KOPT-K1 (cell line): ENCODE results near the gene INO80.
"Not testable (repeated sequence)": the region's sequence is repeated elsewhere in the genome, so short reads cannot be mapped to it uniquely, and the experiment has no call there.

Experiments
- H3K27ac ChIP-seq: fragments of 200-600 bp; sonication (generic); 2 replicates; pipeline ENCODE4 v1.5.1; 2016; ENCODE audit warnings: antibody characterized with exemption, mild to moderate bottlenecking, low read depth, low read length; ENCODE audit not compliant: poor library complexity, severe bottlenecking
- H3K36me3 ChIP-seq: fragments of 200-600 bp; sonication (generic); 2 replicates; pipeline ENCODE4 v1.5.1; 2017; ENCODE audit warnings: antibody characterized with exemption, mild to moderate bottlenecking, low read length, moderate library complexity; ENCODE audit not compliant: insufficient read depth
- H3K9me3 ChIP-seq: fragments of 200-600 bp; sonication (generic); 2 replicates; pipeline ENCODE4 v1.5.1; 2017; ENCODE audit warnings: antibody characterized with exemption, low read length, mild to moderate bottlenecking; ENCODE audit not compliant: insufficient read depth, poor library complexity, severe bottlenecking

The INO80 gene, protein sequence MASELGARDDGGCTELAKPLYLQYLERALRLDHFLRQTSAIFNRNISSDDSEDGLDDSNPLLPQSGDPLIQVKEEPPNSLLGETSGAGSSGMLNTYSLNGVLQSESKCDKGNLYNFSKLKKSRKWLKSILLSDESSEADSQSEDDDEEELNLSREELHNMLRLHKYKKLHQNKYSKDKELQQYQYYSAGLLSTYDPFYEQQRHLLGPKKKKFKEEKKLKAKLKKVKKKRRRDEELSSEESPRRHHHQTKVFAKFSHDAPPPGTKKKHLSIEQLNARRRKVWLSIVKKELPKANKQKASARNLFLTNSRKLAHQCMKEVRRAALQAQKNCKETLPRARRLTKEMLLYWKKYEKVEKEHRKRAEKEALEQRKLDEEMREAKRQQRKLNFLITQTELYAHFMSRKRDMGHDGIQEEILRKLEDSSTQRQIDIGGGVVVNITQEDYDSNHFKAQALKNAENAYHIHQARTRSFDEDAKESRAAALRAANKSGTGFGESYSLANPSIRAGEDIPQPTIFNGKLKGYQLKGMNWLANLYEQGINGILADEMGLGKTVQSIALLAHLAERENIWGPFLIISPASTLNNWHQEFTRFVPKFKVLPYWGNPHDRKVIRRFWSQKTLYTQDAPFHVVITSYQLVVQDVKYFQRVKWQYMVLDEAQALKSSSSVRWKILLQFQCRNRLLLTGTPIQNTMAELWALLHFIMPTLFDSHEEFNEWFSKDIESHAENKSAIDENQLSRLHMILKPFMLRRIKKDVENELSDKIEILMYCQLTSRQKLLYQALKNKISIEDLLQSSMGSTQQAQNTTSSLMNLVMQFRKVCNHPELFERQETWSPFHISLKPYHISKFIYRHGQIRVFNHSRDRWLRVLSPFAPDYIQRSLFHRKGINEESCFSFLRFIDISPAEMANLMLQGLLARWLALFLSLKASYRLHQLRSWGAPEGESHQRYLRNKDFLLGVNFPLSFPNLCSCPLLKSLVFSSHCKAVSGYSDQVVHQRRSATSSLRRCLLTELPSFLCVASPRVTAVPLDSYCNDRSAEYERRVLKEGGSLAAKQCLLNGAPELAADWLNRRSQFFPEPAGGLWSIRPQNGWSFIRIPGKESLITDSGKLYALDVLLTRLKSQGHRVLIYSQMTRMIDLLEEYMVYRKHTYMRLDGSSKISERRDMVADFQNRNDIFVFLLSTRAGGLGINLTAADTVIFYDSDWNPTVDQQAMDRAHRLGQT (N-terminal part only)

DNA sequence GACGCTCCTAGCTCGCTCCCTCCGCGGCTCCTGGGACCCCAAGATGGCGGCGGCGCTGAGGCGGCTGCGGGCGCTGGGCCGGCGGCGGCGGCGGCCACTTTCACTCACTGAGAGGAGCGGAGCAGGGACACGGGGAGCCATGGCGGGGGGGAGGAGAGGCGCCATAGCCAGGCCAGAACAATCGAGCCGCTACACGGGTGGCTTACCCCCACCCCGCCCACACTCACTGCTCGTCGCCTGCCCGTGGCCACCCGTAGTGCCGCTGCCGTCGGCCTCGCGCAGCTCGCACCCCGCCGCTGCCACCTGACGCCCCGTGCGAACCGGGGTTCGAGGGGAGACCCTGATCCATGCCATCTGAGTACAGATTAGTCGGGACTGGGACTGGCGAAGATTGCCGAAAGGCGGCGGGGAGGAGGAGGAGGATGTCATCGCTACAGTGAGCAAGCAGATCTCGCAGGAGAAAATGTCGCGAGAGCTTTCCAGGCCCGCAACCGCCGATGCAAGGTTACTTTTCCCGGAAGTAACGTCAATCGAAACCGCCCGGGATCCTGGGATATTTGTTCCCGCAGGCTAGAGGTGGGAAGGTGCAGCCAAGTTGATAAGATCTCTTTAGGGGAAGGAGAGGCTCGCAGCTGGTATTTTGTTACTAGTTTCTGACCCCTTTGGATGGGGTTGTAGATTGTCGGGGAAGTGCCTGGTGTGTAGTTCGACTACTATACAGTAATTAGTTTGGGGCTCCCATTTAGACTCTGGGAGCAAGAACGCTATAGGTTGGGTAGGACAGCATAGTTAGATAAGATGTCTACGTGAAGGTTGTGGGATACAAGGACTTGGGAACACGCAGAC lies at the start of gene INO80:
TSS of gene INO80 (minus strand) at position 165 of the 846 bp plus-strand sequence. CDS start 19,970 bp downstream, outside the sequence.
- Histone ChIP-seq H3K27ac (peak within 1 kb of the TSS; percentile 96), H3K9me3 (no peaks in the 10 kb centered on the region), H3K36me3 (peaks cover 12% of the 10 kb centered on the region; the same call in 1 of the 2 replicates)

DNA sequence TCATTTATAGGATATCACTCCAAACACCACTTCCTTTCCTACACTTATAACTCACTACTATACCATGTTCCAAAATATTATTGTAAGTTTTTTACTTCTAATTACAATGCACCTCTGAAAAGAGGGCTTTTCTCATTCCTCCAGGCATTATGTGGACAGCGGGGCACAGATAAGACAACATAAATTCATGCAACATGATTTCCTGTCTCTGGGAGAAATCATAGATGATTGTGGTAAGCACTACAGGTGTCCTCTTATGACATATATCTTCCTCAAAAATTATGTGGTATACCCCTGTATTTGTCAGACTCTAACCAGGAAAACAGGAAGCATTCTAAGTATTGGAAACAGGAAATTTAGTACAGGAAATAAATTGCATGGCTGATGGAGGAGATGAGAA lies 45.7 kb upstream of the INO80 start:
- Histone ChIP-seq H3K36me3 (no peaks in the 10 kb centered on the region), H3K9me3 (no peaks in the 10 kb centered on the region), H3K27ac (no peak overlapping the region)

DNA sequence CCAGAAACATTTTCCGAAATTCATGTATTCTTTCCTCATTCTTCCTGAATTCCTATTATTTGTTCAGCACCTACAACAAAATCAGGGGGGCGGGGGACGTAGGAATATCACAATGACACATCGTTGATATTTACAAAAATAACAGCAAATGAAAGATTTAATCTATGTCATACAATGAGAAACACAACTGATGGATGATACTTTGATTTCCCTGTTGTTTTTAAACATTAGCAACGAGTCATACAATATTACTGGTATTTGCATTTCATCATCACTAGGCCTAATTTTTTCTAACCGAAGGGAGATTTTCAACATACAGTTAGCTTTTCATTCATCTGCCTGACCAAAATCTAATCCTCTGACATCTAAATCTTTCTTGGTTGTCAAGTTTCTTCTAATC lies 45.3 kb upstream of the INO80 start:
- Histone ChIP-seq H3K36me3 (no peaks in the 10 kb centered on the region), H3K27ac (no peak overlapping the region), H3K9me3 (no peaks in the 10 kb centered on the region)

DNA sequence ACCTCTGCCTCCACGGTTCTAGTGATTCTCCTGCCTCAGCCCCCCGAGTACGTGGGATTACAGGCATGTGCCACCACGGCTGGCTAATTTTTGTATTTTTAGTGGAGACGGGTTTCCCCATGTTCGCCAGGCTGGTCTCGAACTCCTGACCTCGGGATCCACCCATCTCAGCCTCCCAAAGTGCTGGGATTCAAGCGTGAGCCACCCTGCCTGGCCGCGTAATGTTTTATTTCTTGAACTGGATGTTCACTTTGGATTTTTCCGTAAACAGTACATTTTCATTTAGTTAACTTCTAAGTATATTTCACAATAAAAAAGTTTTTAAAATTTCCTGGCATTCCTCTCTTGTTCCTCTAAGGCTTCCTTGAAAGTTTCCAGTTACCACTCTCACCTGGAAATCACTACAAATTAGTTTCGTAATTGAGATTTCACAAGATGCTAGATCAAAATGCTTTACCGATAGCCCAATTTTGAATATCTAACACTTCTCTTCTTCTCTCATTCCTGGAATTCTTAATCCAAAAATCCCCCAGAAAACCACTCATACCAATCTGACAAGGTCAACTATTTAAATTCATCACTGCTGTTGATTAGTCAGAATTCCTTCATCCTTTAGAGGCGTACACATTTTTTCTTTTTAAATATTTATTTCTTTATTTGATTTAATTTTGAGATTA lies 44.7 kb upstream of the INO80 start:
- Histone ChIP-seq H3K27ac (no peak overlapping the region), H3K36me3 (no peaks in the 10 kb centered on the region), H3K9me3 (no peaks in the 10 kb centered on the region)

DNA sequence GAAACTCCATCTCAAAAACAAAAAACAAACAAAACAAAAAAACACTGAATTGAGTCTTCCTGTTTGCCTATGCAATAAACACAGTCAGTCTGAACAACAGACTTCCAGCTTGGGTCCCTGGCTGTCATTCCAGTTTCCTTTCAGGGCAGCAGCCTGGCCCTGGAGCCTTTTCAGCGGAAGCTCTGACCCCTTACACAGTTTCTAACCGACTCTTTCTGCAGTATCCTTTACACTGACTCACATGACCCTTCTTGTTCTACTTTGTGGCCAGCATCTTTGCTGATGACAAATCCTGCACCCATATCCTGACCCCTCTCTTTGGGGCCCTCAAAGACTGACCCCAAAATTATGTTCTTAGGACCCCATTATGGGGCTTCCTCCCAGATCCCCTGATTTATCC lies 38.3 kb upstream of the INO80 start:
- Histone ChIP-seq H3K9me3 (no peaks in the 10 kb centered on the region), H3K36me3 (no peaks in the 10 kb centered on the region), H3K27ac (no peak overlapping the region)

DNA sequence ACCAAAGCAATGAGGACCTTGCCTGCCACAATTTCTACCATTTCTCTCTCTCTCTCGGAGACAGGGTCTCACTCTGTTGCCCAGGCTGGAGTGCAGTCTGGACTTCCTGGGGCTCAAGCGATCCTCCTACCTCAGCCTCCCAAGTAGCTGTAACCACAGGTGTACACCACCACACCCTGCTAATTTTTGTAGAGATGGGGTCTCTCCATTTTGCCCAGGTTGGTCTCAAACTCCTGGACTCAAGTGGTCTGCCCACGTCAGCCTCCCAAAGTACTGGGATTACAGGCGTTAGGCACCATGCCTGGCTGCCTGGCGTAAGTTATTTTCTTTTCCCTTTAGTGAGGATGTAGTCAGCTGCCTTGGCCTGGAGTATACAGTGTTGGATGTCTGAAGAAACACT lies 37.7 kb upstream of the INO80 start:
- Histone ChIP-seq H3K27ac (no peak overlapping the region), H3K9me3 (no peaks in the 10 kb centered on the region), H3K36me3 (no peaks in the 10 kb centered on the region)

DNA sequence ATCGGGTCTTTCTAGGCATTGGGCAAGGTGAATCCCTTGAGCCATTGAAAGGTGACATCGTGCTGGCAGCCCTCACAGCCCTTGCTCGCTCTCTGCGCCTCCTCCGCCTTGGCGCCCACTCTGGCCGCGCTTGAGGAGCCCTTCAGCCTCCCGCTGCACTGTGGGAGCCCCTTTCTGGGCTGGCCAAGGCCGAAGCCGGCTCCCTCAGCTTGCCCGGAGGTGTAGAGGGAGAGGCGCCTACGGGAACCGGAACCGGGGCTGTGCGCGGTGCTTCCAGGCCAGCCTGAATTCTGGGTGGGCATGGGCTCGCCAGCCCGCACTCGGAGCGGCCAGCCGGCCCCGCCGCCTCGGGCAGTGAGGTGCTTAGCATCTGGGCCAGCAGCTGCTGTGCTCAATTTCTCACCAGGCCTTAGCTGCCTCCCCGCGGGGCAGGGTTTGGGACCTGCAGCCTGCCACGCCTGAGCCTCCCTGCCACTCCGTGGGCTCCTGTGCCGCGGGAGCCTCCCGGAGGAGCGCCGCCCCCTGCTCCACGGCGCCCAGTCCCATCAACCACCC lies 35.4 kb upstream of the INO80 start:
- Histone ChIP-seq H3K36me3 (no peaks in the 10 kb centered on the region), H3K9me3 (no peaks in the 10 kb centered on the region), H3K27ac (no peak overlapping the region)

DNA sequence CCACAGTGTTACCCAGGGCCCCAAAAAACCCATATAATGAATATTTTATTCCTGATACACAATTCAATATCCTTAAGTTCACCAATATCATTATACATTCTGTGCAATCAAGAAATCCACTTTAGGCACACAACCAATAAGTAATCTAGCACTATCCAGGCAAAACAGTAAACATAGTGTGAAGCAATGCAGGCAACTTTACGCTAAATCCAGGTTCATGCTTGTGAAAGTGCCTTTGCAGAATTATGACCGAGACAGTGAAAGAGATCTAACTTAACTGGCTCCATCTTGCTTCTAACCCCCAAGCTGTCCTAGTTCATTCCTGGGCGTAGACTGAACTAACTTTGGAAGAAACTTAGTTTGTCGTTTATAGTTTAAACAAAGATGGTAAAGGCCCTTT lies 34.2 kb upstream of the INO80 start:
- no peak overlapping the region for H3K27ac ChIP-seq
- no peaks in the 10 kb centered on the region for H3K36me3 ChIP-seq
- H3K9me3 ChIP-seq, result no peaks in the 10 kb centered on the region

DNA sequence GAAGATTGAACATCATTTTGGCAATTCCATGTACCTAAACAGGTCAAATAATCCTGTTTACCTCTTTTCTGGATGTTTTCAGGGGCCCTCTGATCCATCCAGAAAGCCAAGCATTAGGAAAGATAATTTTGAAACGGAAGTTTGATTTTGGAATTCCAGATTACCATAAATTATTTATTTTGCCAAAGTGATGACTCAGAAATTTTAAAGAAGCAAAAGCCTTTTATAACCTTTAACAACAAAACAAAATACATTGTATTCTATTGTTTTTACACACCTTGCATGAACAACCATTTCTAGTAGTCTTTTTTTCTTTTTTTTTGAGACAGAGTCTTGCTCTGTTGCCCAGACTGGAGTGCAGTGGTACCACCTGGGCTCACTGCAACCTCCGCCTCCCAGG lies 32.0 kb upstream of the INO80 start:
- no peaks in the 10 kb centered on the region for H3K9me3 ChIP-seq
- no peak overlapping the region for H3K27ac ChIP-seq
- no peaks in the 10 kb centered on the region for H3K36me3 ChIP-seq

DNA sequence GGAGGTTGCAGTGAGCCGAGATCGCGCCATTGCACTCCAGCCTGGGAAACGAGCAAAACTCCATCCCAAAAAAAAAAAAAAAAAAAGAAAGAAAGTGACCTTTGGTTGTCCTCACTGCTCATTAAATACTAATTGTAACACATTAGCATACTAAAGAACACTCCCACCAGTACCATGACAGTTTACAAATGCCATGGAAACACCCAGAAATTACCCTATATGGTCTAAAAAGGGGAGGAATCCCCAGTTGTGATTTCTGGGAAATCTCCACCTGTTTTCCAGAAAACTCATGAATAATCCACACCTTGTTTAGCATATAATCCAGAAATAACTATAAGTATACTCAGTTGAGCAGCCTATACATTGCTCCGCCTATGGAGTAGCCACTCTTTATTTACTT lies 23.5 kb upstream of the INO80 start:
- H3K36me3 ChIP-seq, result no peaks in the 10 kb centered on the region
- no peak overlapping the region for H3K27ac ChIP-seq
- H3K9me3 ChIP-seq, result no peaks in the 10 kb centered on the region

DNA sequence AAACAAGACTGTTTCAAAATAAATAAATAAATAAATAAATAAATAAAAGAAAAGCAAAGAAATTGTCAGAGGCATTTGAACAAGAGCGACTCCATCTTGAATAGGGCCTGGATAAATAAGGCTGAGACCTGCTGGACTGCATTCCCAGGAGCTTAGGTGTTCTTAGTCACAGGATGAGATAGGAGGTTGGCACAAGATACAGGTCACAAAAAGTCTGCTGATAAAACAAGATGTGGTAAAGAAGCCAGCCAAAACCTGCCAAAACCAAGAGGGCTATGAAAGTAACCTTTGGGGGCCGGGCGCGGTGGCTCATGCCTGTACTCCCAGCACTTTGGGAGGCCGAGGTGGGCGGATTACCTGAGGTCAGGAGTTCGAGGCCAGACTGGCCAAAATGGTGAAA lies 23.0 kb upstream of the INO80 start:
- H3K9me3 ChIP-seq, H3K27ac ChIP-seq, H3K36me3 ChIP-seq: not testable (repeated sequence)

DNA sequence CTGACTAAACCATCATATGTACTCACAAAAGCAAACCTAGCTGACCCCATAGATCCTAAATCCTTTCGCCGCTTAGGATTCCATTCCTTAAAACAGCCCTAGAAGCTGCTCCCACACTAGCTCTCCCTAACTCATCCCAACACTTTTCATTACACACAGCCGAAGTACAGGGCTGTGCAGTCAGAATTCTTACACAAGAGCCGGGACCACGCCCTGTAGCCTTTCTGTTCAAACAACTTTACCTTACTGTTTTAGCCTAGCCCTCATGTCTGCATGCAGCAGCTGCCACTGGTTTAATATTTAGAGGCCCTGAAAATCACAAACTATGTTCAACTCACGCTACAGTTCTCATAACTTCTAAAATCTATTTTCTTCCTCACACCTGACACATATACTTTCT lies 19.5 kb upstream of the INO80 start:
- H3K9me3 ChIP-seq, H3K27ac ChIP-seq, H3K36me3 ChIP-seq: not testable (repeated sequence)

DNA sequence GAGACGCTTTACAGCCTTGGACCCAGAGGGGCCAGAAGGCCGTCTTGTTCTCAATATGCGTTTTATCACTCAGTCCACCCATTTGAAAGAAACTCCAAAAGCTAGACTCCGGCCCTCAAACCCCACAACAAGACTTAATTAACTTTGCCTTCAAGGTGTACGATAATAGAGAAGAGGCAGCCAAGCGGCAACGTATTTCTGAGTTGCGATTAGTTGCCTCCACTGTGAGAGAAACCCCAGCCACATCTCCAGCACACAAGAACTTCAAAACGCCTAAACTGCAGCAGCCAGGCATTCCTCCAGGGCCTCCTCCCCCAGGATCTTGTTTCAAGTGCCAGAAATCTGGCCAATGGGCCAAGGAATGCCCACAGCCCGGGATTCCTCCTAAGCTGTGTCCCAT lies 17.4 kb upstream of the INO80 start:
- no peaks in the 10 kb centered on the region for H3K36me3 ChIP-seq
- H3K9me3 ChIP-seq, result no peaks in the 10 kb centered on the region
- H3K27ac ChIP-seq, result no peak overlapping the region

DNA sequence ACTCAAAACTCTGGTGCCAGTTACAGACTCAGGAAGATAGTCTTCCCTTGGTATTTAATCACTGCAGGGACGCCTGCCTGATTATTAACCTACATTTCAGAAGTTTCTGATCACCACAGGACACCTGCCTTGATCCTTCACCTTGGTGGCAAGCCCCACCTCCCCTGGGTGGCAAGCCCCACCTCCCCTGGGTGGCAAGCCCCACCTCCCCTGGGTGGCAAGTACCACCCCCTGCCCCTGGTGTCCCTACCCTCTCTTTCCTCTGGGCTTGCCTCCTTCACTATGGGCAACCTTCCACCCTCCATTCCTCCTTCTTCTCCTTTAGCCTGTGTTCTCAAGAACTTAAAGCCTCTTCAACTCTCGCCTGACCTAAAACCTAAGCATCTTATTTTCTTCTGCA lies 16.0 kb upstream of the INO80 start:
- H3K27ac ChIP-seq, H3K36me3 ChIP-seq, H3K9me3 ChIP-seq: not testable (repeated sequence)
